Astrocyte of the spinal cord (primary cell): ENCODE measurements around the gene FUT8.

Experiments used
- DNase-seq: peaks from one replicate; pipeline ENCODE4 v3.0.0; 2011; ENCODE audit warnings: low read depth, low spot score
- H3K4me3 ChIP-seq: 2 replicates; pipeline ENCODE4 v1.5.1; 2011; ENCODE audit warnings: low read depth, mild to moderate bottlenecking, low read length, moderate library complexity
- in situ Hi-C: cut with HindIII; loops from 2 replicates; pipeline ENCODE4 v1.10.0; 2017; ENCODE audit warnings: low sequenced_read_pairs
- TF ChIP-seq, protein P1 (sequence below): IDR thresholded peaks from 2 replicates; pipeline ENCODE4 v1.5.1; 2012; ENCODE audit warnings: low read depth, mild to moderate bottlenecking, low read length, inconsistent platforms

The FUT8 gene

DNA sequence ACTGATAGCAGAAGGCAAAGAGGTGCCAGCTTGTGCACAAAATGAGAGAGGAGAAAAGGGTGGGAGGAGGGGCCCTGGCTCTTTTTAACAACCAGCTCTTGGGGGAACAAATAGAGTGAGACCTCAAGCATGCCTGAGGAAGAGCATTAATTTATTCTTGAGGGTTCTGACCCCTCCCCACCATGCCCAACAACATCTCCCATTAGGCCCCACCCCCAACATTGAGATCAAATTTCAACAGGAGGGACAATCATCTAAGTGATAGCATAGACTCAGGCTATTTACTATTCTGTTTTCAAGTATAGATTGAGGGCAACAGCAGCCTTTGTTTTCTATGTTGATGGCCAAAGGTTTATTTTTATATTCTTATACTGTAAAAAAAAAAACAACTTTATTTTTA lies 59.7 kb downstream of the FUT8 start:
- in situ Hi-C loops = no loop called here

DNA sequence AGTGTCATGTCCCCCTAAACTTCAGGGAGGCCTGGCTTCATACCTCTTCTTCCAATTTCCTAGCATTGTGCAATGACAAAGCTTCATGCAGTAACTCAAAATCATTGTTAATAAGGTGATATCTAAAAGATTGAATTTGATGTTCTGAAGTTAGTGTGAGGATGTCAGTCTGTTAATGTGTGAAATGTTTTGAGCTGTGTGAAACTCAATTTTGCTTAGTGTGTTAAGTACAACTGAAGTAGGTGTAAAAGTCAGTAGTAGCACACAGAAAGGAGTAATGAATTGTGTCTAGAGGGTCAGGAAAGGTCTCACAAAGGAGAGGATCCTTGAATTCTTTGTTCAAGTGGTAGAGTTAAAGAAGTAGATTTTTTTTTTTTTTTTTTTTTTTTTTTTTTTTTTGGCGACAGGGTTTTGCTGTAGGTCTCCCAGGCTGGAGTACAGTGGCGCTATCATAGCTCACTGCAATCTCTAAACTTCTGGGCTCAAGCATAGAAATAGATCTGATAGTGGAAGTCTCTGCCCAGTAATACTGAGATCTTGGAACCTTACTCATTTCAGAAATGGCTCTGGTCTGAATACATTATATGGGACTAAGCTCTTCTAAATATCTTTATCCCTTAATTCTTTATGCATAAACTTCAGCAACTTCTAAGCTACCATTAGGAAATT lies 63.9 kb downstream of the FUT8 start:
- H3K4me3 ChIP-seq = no peak overlapping the region
- in situ Hi-C loops = no loop called here
- TF ChIP-seq, protein P1, sequence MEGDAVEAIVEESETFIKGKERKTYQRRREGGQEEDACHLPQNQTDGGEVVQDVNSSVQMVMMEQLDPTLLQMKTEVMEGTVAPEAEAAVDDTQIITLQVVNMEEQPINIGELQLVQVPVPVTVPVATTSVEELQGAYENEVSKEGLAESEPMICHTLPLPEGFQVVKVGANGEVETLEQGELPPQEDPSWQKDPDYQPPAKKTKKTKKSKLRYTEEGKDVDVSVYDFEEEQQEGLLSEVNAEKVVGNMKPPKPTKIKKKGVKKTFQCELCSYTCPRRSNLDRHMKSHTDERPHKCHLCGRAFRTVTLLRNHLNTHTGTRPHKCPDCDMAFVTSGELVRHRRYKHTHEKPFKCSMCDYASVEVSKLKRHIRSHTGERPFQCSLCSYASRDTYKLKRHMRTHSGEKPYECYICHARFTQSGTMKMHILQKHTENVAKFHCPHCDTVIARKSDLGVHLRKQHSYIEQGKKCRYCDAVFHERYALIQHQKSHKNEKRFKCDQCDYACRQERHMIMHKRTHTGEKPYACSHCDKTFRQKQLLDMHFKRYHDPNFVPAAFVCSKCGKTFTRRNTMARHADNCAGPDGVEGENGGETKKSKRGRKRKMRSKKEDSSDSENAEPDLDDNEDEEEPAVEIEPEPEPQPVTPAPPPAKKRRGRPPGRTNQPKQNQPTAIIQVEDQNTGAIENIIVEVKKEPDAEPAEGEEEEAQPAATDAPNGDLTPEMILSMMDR = no peak
- DNase-seq = no peak

More for the DNA sequence above, 59.7 kb downstream of the FUT8 start:
- DNase-seq = no peak
- no peak overlapping the region for H3K4me3 ChIP-seq
- TF ChIP-seq, protein P1 = no peak

GRCh38 chr14:65476942-65477318 lies 64.4 kb downstream of the FUT8 start:
- H3K4me3 ChIP-seq = no peak overlapping the region
- in situ Hi-C loops = no loop called here
- DNase-seq = no peak
- TF ChIP-seq, protein P1 = no peak

GRCh38 chr14:65478017-65478416 lies 65.5 kb downstream of the FUT8 start:
- no peak for DNase-seq
- TF ChIP-seq, protein P1 = no peak
- H3K4me3 ChIP-seq = no peak overlapping the region
- in situ Hi-C loops = no loop called here

- H3K4me3 ChIP-seq = no peak overlapping the region
- in situ Hi-C loops = no loop called here
- TF ChIP-seq, protein P1 = no peak
- DNase-seq = peak; percentile 72
These were observed 66.1 kb downstream of the FUT8 start for GRCh38 chr14:65478596-65478995.

- TF ChIP-seq, protein P1 = no peak
- no peak overlapping the region for H3K4me3 ChIP-seq
- no peak for DNase-seq
- in situ Hi-C loops = no loop called here
These were observed 66.9 kb downstream of the FUT8 start for GRCh38 chr14:65479386-65479785.
